ENCODE data around the gene KRT78.

Gene KRT78

GRCh38 chr12:52794479-52795331 lies 54.1 kb downstream of the KRT78 start:
- DNase-seq, result no peak

GRCh38 chr12:52792185-52793029 lies 56.4 kb downstream of the KRT78 start:
- DNase-seq, result no peak

- DNase-seq, result no peak
Observed at GRCh38 chr12:52791271-52792184, 57.3 kb downstream of the KRT78 start.

- DNase-seq, result no peak
Observed at GRCh38 chr12:52790427-52791270, 58.1 kb downstream of the KRT78 start.

GRCh38 chr12:52789637-52790426 lies 59.0 kb downstream of the KRT78 start:
- DNase-seq, result no peak

GRCh38 chr12:52788876-52789636 lies 59.7 kb downstream of the KRT78 start:
- no peak for DNase-seq

- no peak for DNase-seq
Observed at GRCh38 chr12:52788192-52788875, 60.5 kb downstream of the KRT78 start.

Data from KG1 (cell line).